ENCODE measurements around the gene PLAAT4.

The PLAAT4 gene

GRCh38 chr11:63492441-63492840 is 44.2 kb upstream of the PLAAT4 start:
- H3K27me3 ChIP-seq (ENCODE audit: insufficient read depth, low read length, poor library complexity) = peaks cover 37% of the 10 kb centered on the region
- no peak overlapping the region for H3K4me3 ChIP-seq (ENCODE audit: low read depth in 1 of 2, low read length in 2 of 2)
- no peaks in the 10 kb centered on the region for H3K4me1 ChIP-seq (ENCODE audit: insufficient read depth, low read length)
- no peaks in the 10 kb centered on the region for H3K79me2 ChIP-seq (ENCODE audit: insufficient read depth, low read length)
- H3K4me2 ChIP-seq (ENCODE audit: insufficient read depth, low read length) = no peak overlapping the region
- H3K27ac ChIP-seq (ENCODE audit: low read length) = no peak overlapping the region
- H4K20me1 ChIP-seq (ENCODE audit: insufficient read depth, low read length) = no peaks in the 10 kb centered on the region
- DNase-seq = no peak
- TF ChIP-seq EZH2 (IDR thresholded peaks at IDR 0.05; ENCODE audit: borderline replicate concordance, low read depth, low read length, severe bottlenecking) (no peak), CTCF (IDR thresholded peaks at IDR 0.05; ENCODE audit: borderline replicate concordance, extremely low read depth, low read length, poor library complexity, severe bottlenecking) (no peak)
- H3K9ac ChIP-seq (ENCODE audit: low read depth, low read length) = no peak overlapping the region
- ATAC-seq (ENCODE audit: insufficient read depth, low read depth) = no peak
- H3K9me3 ChIP-seq (ENCODE audit: insufficient read depth, low read length, severe bottlenecking) = no peaks in the 10 kb centered on the region
- H2AFZ ChIP-seq (ENCODE audit: low read depth, low read length) = no peak overlapping the region
- H3K36me3 ChIP-seq (ENCODE audit: insufficient read depth, low read length) = no peaks in the 10 kb centered on the region

- Histone ChIP-seq H3K36me3 (ENCODE audit: insufficient read depth, low read length) (no peaks in the 10 kb centered on the region), H3K4me2 (ENCODE audit: insufficient read depth, low read length) (no peak overlapping the region), H3K4me3 (ENCODE audit: low read depth in 1 of 2, low read length in 2 of 2) (no peak overlapping the region), H4K20me1 (ENCODE audit: insufficient read depth, low read length) (no peaks in the 10 kb centered on the region), H3K27me3 (ENCODE audit: insufficient read depth, low read length, poor library complexity) (peaks cover 37% of the 10 kb centered on the region), H3K4me1 (ENCODE audit: insufficient read depth, low read length) (no peaks in the 10 kb centered on the region), H3K27ac (ENCODE audit: low read length) (no peak overlapping the region), H3K9me3 (ENCODE audit: insufficient read depth, low read length, severe bottlenecking) (no peaks in the 10 kb centered on the region), H3K9ac (ENCODE audit: low read depth, low read length) (no peak overlapping the region), H2AFZ (ENCODE audit: low read depth, low read length) (no peak overlapping the region), H3K79me2 (ENCODE audit: insufficient read depth, low read length) (no peaks in the 10 kb centered on the region)
- DNase-seq (no peak), ATAC-seq (ENCODE audit: insufficient read depth, low read depth) (no peak)
- no peak for TF ChIP-seq CTCF (IDR thresholded peaks at IDR 0.05; ENCODE audit: borderline replicate concordance, extremely low read depth, low read length, poor library complexity, severe bottlenecking)
- TF ChIP-seq EZH2 (IDR thresholded peaks at IDR 0.05; ENCODE audit: borderline replicate concordance, low read depth, low read length, severe bottlenecking) = no peak
Measured at GRCh38 chr11:63493127-63493526, 43.5 kb upstream of the PLAAT4 start.

GRCh38 chr11:63494975-63495374 is 41.6 kb upstream of the PLAAT4 start:
- peaks cover 25% of the 10 kb centered on the region for H3K27me3 ChIP-seq (ENCODE audit: insufficient read depth, low read length, poor library complexity)
- TF ChIP-seq CTCF (IDR thresholded peaks at IDR 0.05; ENCODE audit: borderline replicate concordance, extremely low read depth, low read length, poor library complexity, severe bottlenecking) (no peak), EZH2 (IDR thresholded peaks at IDR 0.05; ENCODE audit: borderline replicate concordance, low read depth, low read length, severe bottlenecking) (no peak)
- no peaks in the 10 kb centered on the region for H4K20me1 ChIP-seq (ENCODE audit: insufficient read depth, low read length)
- no peak overlapping the region for H3K4me2 ChIP-seq (ENCODE audit: insufficient read depth, low read length)
- ATAC-seq (ENCODE audit: insufficient read depth, low read depth) (no peak), DNase-seq (no peak)
- H3K9ac ChIP-seq (ENCODE audit: low read depth, low read length) = no peak overlapping the region
- H3K36me3 ChIP-seq (ENCODE audit: insufficient read depth, low read length) = no peaks in the 10 kb centered on the region
- no peaks in the 10 kb centered on the region for H3K79me2 ChIP-seq (ENCODE audit: insufficient read depth, low read length)
- no peak overlapping the region for H3K27ac ChIP-seq (ENCODE audit: low read length)
- no peak overlapping the region for H3K4me3 ChIP-seq (ENCODE audit: low read depth in 1 of 2, low read length in 2 of 2)
- H2AFZ ChIP-seq (ENCODE audit: low read depth, low read length) = no peak overlapping the region
- peaks cover 2% of the 10 kb centered on the region for H3K9me3 ChIP-seq (ENCODE audit: insufficient read depth, low read length, severe bottlenecking)
- no peaks in the 10 kb centered on the region for H3K4me1 ChIP-seq (ENCODE audit: insufficient read depth, low read length)

GRCh38 chr11:63499874-63500273 is 36.7 kb upstream of the PLAAT4 start:
- no peak for DNase-seq
- no peak overlapping the region for H2AFZ ChIP-seq (ENCODE audit: low read depth, low read length)
- ATAC-seq (ENCODE audit: insufficient read depth, low read depth) = no peak
- no peak overlapping the region for H3K4me2 ChIP-seq (ENCODE audit: insufficient read depth, low read length)
- no peak overlapping the region for H3K9ac ChIP-seq (ENCODE audit: low read depth, low read length)
- no peaks in the 10 kb centered on the region for H3K36me3 ChIP-seq (ENCODE audit: insufficient read depth, low read length)
- no peaks in the 10 kb centered on the region for H3K4me1 ChIP-seq (ENCODE audit: insufficient read depth, low read length)
- no peak for TF ChIP-seq EZH2 (IDR thresholded peaks at IDR 0.05; ENCODE audit: borderline replicate concordance, low read depth, low read length, severe bottlenecking)
- no peak for TF ChIP-seq CTCF (IDR thresholded peaks at IDR 0.05; ENCODE audit: borderline replicate concordance, extremely low read depth, low read length, poor library complexity, severe bottlenecking)
- H3K4me3 ChIP-seq (ENCODE audit: low read depth in 1 of 2, low read length in 2 of 2) = no peak overlapping the region
- H3K79me2 ChIP-seq (ENCODE audit: insufficient read depth, low read length) = no peaks in the 10 kb centered on the region
- no peaks in the 10 kb centered on the region for H3K27me3 ChIP-seq (ENCODE audit: insufficient read depth, low read length, poor library complexity)
- H4K20me1 ChIP-seq (ENCODE audit: insufficient read depth, low read length) = no peaks in the 10 kb centered on the region
- peaks cover 2% of the 10 kb centered on the region for H3K9me3 ChIP-seq (ENCODE audit: insufficient read depth, low read length, severe bottlenecking)
- H3K27ac ChIP-seq (ENCODE audit: low read length) = no peak overlapping the region
